CD4-positive, alpha-beta T cell (primary cell): ENCODE measurements around the gene HORMAD2. TPM values are rescaled to one million over a fixed set of nuclear protein-coding genes. Genes with fewer than 3 reads are reported as not detected.

ENCODE experiments used
- ATAC-seq: fragments of 200-7000 bp; cut with Tn5 transposase; one replicate; pipeline ENCODE4 v1.10.0; 2022; ENCODE audit warnings: mild to moderate bottlenecking; ENCODE audit not compliant: poor library complexity
- CTCF ChIA-PET: fragments of 350-600 bp; sonication (Branson Sonifier 250); formaldehyde crosslinking; loops from one replicate; lab custom pipeline; 2021; ENCODE audit warnings: antibody characterized with exemption, inconsistent platforms; lab: Charles Lee
- POLR2A ChIA-PET: fragments of 350-600 bp; sonication (Branson Sonifier 250); formaldehyde crosslinking; loops from one replicate; lab custom pipeline; 2021; ENCODE audit warnings: antibody characterized with exemption, inconsistent platforms; lab: Charles Lee
- DNase-seq, 14 experiments: peaks; one replicate each; pipeline ENCODE4 v3.0.0-alpha.2; 2013 to 2020; ENCODE audit warnings: mixed read lengths in 2 of 14
- H3K27ac ChIP-seq, 2 donors: one replicate each; pipeline versions ENCODE4 v1.5.1 to v1.7.0; 2013; ENCODE audit warnings: low read length in 2 of 2, low read depth in 1 of 2, mild to moderate bottlenecking in 1 of 2
- H3K27me3 ChIP-seq, 2 experiments: 1 replicate in 1 of 2; 2 replicates in 1 of 2; pipeline versions ENCODE4 v1.6.1 to v1.7.0; 2013; ENCODE audit warnings: low read length in 2 of 2, control low read depth in 1 of 2, mild to moderate bottlenecking in 1 of 2, moderate library complexity in 1 of 2; ENCODE audit not compliant: insufficient read depth in 2 of 2, control insufficient read depth in 1 of 2
- H3K36me3 ChIP-seq: one replicate; pipeline ENCODE4 v1.6.1; 2013; ENCODE audit warnings: low read length, control low read depth; ENCODE audit not compliant: insufficient read depth
- H3K4me1 ChIP-seq: one replicate; pipeline ENCODE4 v1.6.1; 2013; ENCODE audit warnings: low read length, control low read depth; ENCODE audit not compliant: insufficient read depth
- H3K4me3 ChIP-seq: one replicate; pipeline ENCODE4 v1.5.1; 2013; ENCODE audit warnings: mild to moderate bottlenecking, low read length, moderate library complexity
- H3K9me3 ChIP-seq, 2 experiments: 1 replicate in 1 of 2; 2 replicates in 1 of 2; pipeline versions ENCODE4 v1.6.1 to v1.7.0; 2013; ENCODE audit warnings: low read length in 2 of 2, mild to moderate bottlenecking in 2 of 2, control low read depth in 1 of 2, moderate library complexity in 1 of 2; ENCODE audit not compliant: control insufficient read depth in 1 of 2, insufficient read depth in 1 of 2
- H3K27ac Mint-ChIP-seq: one replicate; pipeline ENCODE4 v1.8.0; 2020; ENCODE audit warnings: mixed read lengths
- H3K27me3 Mint-ChIP-seq: one replicate; pipeline ENCODE4 v1.8.0; 2021; ENCODE audit warnings: mixed read lengths
- H3K36me3 Mint-ChIP-seq: one replicate; pipeline ENCODE4 v1.8.0; 2021; ENCODE audit warnings: low read depth, mixed read lengths
- H3K4me1 Mint-ChIP-seq: one replicate; pipeline ENCODE4 v1.8.0; 2021; ENCODE audit warnings: low read depth, mixed read lengths
- H3K4me3 Mint-ChIP-seq: one replicate; pipeline ENCODE4 v1.8.0; 2020; ENCODE audit warnings: mild to moderate bottlenecking, mixed read lengths
- H3K9me3 Mint-ChIP-seq: one replicate; pipeline ENCODE4 v1.8.0; 2020; ENCODE audit warnings: mixed read lengths
- intact Hi-C, 2 experiments: fragments of 100-400 bp; cut with DNase I in 1 of 2; cut with micrococcal nuclease in 1 of 2; formaldehyde crosslinking; loops; one replicate each; pipeline versions ENCODE4 v1.15.1 to v1.9.0; 2023 to 2025; cut with DNase I, micrococcal nuclease
- total RNA-seq, 174 experiments: library from RNA in 2 of 174; stranded (reverse) in 2 of 174; gene quantifications; one replicate each; pipeline ENCODE4 v1.2.3 and lab custom pipeline; 2021 to 2026
- TF ChIP-seq, protein P1 (sequence below): fragments of 200-600 bp; IDR thresholded peaks from one replicate; pipeline ENCODE4 v1.8.0; 2022; ENCODE audit warnings: antibody characterized with exemption, mild to moderate bottlenecking

Gene HORMAD2
- total RNA-seq, 2 experiments from 2014 or later: not detected

DNA sequence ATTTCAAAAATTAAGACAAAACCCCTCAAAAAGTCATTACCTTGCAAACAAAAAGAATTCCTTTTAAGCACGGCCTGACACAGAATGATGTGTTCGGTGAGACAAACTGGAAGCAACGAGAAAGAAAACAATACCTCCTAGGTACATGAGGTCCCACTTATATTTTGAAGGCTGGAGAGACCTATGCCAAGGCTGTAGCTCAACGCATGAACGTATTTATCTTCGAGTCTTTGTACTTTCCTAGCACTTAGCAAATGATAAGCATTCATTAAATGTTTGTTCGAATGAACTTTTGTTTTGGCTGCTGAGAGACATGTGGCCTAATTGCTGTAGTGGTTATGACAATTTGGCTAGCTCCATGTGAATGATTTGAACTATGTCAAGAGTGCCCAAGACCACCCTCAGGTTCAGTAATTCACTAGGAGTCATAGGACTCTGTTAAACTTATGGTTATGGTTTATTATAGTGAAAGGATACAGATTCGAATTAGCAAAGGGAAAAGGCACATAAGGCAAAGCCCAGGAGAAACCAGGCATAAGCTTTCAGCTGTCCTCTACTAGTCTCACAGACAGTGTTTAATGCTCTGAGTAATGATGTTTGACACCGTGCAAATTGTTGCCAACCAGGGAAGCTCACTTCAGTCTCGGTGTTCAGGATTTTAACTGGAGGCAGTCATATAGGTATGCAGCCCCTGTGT lies 26.0 kb upstream of the HORMAD2 start:
- H3K4me3 Mint-ChIP-seq: no peak overlapping the region
- H3K36me3 Mint-ChIP-seq: peaks cover 5% of the 10 kb centered on the region
- Histone ChIP-seq H3K4me1 (no peaks in the 10 kb centered on the region), H3K27ac (no peak overlapping the region), H3K27me3 (no peaks in the 10 kb centered on the region), H3K36me3 (no peaks in the 10 kb centered on the region), H3K9me3 (peaks cover 13 to 15% of the 10 kb centered on the region in 2 experiments), H3K4me3 (no peak overlapping the region)
- H3K27ac Mint-ChIP-seq: no peak overlapping the region
- DNase-seq (no peak), ATAC-seq (no peak)
- CTCF ChIA-PET: no interaction called here
- peaks cover 5% of the 10 kb centered on the region for H3K27me3 Mint-ChIP-seq
- H3K4me1 Mint-ChIP-seq: no peaks in the 10 kb centered on the region
- TF ChIP-seq, protein P1, sequence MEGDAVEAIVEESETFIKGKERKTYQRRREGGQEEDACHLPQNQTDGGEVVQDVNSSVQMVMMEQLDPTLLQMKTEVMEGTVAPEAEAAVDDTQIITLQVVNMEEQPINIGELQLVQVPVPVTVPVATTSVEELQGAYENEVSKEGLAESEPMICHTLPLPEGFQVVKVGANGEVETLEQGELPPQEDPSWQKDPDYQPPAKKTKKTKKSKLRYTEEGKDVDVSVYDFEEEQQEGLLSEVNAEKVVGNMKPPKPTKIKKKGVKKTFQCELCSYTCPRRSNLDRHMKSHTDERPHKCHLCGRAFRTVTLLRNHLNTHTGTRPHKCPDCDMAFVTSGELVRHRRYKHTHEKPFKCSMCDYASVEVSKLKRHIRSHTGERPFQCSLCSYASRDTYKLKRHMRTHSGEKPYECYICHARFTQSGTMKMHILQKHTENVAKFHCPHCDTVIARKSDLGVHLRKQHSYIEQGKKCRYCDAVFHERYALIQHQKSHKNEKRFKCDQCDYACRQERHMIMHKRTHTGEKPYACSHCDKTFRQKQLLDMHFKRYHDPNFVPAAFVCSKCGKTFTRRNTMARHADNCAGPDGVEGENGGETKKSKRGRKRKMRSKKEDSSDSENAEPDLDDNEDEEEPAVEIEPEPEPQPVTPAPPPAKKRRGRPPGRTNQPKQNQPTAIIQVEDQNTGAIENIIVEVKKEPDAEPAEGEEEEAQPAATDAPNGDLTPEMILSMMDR: no peak
- intact Hi-C loops: no loop called here
- peaks cover 6% of the 10 kb centered on the region for H3K9me3 Mint-ChIP-seq
- POLR2A ChIA-PET: no interaction called here

DNA sequence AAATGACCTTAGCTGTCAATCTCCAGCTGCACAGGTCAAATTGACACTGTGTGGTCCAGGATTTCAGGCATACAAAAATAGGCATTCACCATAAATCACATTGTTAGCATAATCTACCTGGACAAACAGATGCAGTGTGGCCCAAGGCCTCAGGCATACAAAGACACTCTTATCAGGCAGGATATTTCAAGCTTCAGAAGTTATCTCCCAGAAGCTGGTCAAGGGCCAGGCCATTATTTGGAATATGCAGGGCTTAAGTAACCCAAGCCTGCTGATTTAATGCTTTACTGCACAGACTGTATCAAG lies 25.5 kb upstream of the HORMAD2 start:
- no peaks in the 10 kb centered on the region for H3K36me3 ChIP-seq
- TF ChIP-seq, protein P1: no peak
- Mint-ChIP-seq H3K9me3 (peaks cover 9% of the 10 kb centered on the region), H3K27ac (no peak overlapping the region), H3K4me1 (no peaks in the 10 kb centered on the region), H3K27me3 (peaks cover 5% of the 10 kb centered on the region), H3K4me3 (no peak overlapping the region), H3K36me3 (peaks cover 7% of the 10 kb centered on the region)
- ATAC-seq: no peak
- DNase-seq: no peak
- no peak overlapping the region for H3K4me3 ChIP-seq
- CTCF ChIA-PET: no interaction called here
- H3K9me3 ChIP-seq: peaks cover 15 to 16% of the 10 kb centered on the region in 2 experiments
- intact Hi-C loops: no loop called here
- H3K27ac ChIP-seq: no peak overlapping the region
- H3K27me3 ChIP-seq: no peaks in the 10 kb centered on the region
- POLR2A ChIA-PET: no interaction called here
- no peaks in the 10 kb centered on the region for H3K4me1 ChIP-seq

DNA sequence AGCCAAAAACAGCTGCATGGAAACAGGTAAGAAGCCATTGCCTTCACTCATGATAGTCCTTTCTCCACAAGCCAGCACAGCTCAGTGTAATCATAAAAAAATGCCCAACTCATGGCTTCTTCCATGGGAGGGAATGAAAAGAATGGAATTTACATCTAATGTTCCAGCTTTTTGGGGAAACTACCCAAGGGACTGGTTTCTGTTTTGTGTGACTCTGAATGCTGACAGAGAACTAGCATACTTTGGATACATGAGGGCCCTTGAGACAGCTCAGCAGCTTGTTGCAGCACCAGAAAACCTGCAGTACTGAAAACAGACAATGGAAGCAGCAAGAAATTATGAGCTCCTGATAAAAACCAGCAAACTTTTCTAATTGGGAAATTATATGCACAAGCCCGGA lies 24.2 kb upstream of the HORMAD2 start:
- peaks cover 15 to 16% of the 10 kb centered on the region in 2 experiments for H3K9me3 ChIP-seq
- H3K36me3 Mint-ChIP-seq: peaks cover 7% of the 10 kb centered on the region
- intact Hi-C loops: no loop called here
- peaks cover 9% of the 10 kb centered on the region for H3K9me3 Mint-ChIP-seq
- peaks cover 5% of the 10 kb centered on the region for H3K27me3 Mint-ChIP-seq
- ATAC-seq: no peak
- TF ChIP-seq, protein P1: no peak
- H3K27ac ChIP-seq: no peak overlapping the region
- H3K4me1 ChIP-seq: no peaks in the 10 kb centered on the region
- H3K4me1 Mint-ChIP-seq: no peaks in the 10 kb centered on the region
- H3K4me3 ChIP-seq: no peak overlapping the region
- POLR2A ChIA-PET: no interaction called here
- H3K27me3 ChIP-seq: no peaks in the 10 kb centered on the region
- no peak for DNase-seq
- CTCF ChIA-PET: interaction anchor here (0.6 kb wide), 1 partner anchor 93 kb away, joined by 4 read pairs; no protein-coding TSS in a partner anchor
- no peak overlapping the region for H3K27ac Mint-ChIP-seq
- H3K36me3 ChIP-seq: no peaks in the 10 kb centered on the region
- no peak overlapping the region for H3K4me3 Mint-ChIP-seq
